ENCODE measurements around the gene FUT7. TPM values are rescaled to one million over a fixed set of nuclear protein-coding genes. Genes with fewer than 3 reads are reported as not detected.
"Not testable (repeated sequence)": the region's sequence is repeated elsewhere in the genome, so short reads cannot be mapped to it uniquely, and the experiment has no call there.

The FUT7 gene
- total RNA-seq, 1 experiment from 2014 or later: not detected

DNA sequence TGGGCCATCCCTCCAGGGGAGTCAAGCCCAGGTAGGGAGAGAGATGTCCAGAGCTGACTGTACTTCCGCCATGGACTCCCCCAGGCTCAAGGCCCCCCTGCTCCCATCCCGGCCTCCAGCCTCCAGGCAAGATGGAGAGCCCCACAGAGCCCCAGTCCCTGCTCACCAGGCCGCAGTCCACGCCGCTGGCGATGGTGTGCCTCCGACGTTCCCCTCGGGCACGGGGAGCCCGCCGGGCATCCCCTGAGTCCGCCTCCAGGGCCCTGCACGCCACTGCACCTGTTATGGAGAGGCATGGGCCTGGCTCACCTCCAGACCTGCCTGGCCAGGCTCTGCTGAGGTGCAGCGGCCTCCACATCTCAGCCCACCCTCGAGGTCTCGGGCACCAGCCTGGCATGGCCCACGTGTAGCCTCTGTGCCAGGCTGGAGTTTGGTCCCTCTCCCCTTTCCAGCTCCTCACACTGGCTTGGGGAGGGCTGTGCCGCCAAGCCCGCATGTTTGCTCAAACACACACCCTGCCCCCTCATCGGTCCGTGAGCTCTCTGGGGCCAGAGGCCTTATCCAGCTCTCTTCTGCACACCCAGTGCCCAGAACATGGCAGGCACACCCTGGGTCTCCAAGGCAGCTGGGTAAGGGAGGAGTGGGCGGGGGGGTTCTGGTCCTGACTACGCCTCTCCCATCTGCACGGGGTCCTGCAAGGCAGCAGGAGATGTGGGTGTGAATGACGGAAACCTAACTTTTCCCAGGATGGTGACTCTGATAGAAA lies 34.4 kb upstream of the FUT7 start:
- no peak for DNase-seq (ENCODE audit: low read depth)

DNA sequence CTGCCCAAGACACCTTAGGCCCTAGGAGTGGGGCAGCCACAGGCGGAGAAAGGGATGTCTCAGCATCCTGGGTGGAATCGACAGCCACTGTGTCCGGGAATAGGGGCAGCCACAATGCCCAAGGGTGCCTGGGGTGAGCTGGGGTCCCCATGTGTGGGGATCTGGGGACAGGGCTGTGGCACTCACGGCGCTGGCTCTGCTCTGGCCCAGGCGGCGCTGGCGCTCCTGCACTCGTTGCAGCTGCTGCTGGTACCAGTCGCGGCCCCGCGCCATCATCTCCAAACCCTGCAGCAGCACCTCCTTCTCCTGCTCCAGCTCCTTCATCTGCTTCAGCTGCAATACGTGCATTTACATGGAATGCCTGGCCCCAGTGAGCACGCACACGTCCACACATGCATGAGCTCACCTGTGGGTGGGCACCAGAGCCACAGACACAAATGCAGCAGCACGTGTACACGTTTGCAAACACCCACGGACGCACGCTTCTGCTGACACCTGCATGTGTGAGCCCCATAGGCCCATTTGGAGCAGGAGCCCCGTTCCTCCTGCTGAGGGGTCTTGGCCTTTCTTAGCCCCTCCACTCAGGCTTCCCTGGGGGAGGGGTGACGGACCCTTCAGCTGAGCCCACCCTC lies 33.6 kb upstream of the FUT7 start:
- no peak for DNase-seq (ENCODE audit: low read depth)

DNA sequence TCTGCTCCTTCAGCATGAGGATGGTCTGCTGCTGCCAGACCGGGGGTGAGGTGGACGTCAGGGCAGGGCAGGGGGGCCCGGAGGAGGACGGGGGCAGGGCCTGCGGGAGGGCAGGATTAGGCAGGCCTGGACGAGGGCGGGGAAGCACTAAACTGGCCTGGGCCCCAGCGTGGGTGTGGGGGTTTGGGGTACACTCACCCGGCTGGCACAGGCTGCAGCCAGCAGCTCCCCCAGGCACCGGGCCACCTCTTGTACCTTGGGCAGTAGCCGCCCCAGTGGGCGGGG lies 32.9 kb upstream of the FUT7 start:
- DNase-seq (ENCODE audit: low read depth): no peak

DNA sequence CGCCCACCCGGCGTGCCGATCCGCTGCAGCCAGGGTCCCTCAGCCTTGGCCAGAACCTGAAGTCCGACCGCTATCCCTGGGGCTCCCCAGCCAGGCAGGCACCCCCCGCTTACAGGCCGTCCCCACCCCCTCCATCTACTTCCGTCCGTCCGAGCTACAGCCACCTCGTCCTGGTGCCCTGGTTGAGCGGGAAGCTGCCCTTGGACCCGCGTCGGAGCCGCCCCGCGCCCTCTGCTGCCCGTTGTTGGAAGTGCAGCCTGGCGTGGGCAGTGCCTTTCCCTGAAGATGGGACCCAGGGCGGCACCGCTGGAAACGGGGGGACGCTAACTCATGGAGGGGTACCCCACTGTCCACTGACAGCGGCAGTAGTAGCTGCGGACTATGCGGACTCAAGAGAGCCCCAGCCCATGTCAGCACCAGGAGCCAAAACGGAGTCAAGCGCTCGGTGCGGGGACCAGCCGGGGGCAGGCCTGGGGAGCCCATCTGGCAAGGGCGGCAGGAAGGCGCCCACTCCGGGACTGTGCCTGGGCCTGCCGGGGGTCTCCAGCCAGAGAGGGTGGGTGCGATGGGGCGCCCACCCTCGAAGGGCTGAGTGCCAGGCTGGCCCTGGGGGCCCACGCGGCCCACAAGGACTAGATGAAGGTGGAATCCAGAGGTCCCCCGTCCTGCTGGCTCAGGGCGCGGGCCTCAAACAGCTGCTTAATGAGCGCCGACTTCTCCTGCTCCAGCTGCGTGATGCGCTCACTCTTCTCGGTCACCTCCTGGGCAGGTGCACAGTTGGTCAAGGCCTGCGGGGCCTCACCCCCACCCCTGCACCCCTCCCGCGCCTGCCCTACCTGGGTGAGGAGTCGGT lies 32.4 kb upstream of the FUT7 start:
- peak; percentile 75 for DNase-seq (ENCODE audit: low read depth)

DNA sequence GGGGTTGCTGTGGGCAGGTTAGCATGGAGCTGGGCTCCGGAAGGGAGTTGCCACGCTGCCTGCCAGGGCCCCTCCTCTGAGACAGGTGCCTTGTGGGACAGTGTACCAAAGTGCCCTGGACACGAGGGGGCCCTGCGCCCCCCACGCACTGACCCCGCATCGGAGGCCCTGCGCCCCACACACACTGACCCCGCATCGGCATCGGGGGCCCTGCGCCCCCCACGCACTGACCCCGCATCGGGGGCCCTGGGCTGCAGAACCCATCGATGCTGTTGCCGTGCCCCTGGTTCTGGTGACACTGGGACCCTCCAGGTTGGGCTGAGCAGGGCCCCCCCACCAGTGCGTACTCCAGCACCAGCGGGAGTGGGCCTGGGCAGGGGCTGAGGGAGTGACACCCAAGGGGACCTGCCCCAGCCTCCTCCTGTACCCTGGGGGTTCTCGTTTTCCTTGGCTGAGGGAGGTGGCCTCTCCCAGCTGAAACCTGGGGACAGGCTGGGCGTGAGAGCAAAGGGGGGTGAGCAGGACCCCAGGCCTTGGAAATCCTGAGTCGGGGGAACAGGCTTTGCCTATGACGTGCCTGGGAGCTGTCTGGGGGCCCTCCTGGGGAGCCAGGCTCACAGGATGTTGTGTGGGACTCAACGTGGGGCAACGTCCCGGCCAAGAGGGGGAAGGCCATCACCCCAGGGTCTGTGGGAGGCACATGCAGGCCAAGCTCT lies 31.6 kb upstream of the FUT7 start:
- no peak for DNase-seq (ENCODE audit: low read depth)

DNA sequence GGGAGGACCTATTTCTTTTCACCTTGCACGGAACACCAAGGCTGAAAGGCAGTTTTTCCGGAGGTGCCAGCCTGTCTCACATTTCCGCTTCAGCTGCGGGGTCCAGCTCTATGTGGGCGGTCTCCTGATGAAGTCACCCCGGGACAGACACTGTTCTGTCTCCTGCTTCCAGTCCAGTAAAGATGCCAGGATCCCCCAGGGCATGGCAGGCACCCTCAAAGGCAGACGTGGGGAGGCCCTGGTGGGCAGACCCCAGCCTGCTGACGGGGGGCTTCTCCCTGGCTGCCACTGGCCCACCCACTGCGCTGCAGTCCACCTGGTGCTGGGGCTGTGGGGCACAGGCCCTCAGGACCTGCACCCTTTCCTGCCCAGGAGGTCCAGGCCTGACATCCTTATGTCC lies 30.9 kb upstream of the FUT7 start:
- not testable (repeated sequence) for DNase-seq (ENCODE audit: low read depth)

DNA sequence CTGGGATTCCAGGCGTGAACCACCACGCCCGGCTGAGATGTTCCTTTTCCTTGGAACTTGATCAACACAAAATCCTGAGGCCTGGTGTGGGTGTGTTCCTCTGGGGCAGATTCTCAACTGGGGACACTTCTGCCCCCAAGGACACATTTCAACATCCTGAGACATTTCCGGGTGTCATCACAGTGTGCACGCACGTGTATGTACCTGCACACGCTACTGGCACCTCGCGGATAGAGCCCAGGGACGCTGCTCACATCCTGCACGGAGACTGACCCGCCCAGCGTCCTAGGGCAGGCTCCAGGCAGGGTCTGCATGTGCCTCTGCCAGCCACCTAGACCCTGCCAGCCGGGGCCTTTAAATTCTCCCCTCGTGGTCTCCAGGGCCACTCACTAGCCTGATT lies 30.5 kb upstream of the FUT7 start:
- no peak for DNase-seq (ENCODE audit: low read depth)

DNA sequence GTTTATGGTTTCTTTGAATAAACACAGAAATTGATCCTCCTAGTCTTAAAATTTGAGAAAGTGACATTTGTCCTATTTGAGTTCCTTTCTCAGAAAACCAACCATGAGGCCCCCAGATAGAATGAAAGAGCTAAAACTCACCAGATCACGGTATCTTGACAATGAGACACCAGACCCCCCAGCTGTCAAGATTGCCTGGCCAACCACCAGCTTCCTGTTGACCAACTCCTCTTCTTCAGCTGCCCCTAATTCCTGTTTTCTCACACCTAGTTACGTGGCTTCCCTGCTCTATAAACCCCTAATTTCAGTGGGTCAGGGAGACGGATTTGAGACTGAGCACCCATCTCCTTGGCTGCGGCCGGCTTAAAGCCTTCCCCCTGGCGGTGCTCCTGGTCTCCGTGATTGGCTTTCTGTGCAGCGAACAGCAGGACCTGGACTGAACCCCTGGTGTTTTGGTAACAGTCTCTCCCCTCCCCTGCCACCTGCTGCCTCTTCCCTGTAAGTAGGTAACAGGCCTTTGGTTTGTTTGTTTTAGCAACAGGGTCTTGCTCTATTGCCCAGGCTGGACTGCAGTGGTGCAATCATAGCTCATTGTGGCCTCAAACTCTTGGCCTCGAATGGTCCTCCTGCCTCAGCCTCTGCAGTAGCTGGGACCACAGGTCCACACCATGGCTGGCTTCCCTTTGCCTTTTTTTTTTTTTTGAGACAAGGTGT lies 26.8 kb upstream of the FUT7 start:
- DNase-seq (ENCODE audit: low read depth): no peak

DNA sequence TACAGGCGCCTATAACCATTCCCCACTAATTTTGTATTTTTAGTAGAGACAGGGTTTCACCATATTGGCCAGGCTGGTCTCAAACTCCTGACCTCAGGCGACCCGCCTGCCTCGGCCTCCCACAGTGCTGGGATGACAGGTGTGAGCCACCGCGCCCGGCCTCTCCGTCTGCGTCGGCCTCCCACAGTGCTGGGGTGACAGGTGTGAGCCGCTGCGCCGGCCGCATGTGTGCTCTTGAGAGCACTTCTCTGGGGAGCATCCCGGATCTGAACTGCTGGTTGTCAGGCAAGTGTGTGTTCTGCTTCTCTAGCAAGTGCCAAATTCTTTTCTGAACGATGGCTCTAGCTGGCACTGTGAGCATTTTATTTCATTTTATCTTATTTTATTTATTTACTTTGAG lies 25.7 kb upstream of the FUT7 start:
- DNase-seq (ENCODE audit: low read depth): no peak

DNA sequence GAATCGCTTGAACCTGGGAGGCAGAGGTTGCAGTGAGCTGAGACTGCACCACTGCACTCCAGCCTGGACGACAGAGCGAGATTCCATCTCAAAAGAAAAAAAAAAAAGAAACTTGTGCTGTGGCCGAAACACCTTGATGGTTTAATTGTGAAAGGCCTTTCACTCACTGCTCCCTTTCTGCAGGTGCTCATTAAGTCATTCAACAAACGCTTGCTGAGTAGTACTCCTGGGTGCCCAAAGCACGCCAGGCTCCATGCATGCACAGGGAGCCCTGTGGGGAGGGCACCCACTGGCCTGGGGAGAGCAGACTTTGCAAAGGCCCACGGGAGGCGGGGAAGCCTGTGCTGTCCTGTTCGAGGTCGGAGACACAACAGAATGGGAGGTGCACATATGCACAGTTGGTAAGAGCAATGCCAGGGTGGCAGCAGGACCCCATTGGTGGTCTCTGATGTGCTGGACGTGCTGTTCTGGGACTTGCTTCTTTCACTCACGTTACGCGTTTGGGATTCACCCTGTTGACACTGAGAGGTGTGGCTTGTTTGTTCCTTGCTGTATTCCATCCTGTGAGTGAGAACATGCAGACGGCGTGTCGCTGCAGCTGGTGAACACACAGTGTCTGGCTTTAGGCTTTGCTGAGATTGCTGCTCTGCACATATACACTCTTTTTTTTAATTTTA lies 25.0 kb upstream of the FUT7 start:
- no peak for DNase-seq (ENCODE audit: low read depth)

DNA sequence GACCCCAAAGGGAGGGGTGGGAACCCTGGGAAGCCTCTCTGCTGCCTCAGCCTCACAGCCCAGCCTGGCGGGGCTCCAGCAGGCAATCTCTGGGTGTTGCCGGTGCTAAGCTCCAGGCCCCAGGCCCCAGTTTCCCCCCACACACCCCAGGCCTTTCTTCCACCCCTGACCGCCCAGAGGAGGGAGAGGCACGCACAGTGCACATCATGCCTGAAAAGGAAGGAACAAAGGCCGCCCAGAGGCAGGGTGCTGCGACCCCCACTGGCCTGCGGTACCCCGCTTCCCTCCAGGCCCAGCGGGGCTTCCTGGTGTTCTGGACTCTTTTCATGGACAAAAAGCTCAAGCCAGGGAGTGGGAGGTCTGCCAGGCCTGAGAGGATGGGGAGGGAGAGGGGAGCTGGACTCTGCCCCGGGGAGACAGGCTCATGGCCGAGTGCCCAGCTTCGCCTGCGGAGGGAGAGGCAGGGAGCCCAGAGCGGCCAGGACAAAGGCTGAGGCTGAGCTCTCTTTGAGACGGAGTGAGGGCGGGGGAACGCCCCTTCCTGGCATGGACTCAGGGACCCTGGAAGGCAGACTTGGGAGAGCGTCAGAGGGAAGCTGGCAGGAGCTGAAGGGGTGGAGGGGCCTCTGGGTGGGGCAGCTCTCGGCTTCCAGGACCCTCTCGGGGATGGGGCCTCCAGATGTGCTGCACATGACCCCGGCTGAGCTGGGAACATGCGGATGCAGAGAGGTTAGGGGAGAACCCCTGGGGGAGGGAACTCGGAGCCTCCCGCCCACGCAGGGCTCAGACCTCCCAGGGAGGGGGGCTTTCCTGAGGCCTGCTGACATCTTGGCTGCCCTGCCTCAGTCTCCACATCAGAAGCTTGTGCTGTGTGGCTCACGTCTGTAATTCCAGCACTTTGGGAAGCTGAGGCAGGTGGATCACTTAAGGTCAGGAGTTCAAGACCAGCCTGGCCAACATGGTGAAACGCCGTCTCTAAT lies 23.8 kb upstream of the FUT7 start:
- DNase-seq (ENCODE audit: low read depth): peak; percentile 60

DNA sequence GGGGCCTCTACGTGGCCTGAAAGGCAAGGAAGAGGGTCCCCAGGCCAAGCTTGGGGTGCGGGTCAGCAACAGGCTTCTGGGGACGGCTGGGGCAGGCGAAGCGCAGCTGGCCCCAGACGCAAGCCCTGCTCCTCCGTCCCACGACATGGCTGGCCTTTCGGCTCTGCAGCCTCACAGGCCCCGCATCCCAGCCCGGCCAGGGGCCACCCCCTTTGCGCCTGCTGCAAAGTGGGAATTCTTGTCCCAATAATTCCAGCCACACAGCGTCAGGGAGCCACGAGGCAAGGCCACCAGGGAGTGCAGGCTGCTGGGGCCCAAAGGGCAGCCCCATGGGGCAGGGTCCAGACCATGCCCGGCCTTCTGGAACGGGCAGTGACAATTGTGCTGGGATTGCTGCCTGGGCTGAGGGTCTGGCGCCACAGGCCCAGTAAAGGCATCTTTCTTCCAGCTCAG lies 23.1 kb upstream of the FUT7 start:
- no peak for DNase-seq (ENCODE audit: low read depth)

DNA sequence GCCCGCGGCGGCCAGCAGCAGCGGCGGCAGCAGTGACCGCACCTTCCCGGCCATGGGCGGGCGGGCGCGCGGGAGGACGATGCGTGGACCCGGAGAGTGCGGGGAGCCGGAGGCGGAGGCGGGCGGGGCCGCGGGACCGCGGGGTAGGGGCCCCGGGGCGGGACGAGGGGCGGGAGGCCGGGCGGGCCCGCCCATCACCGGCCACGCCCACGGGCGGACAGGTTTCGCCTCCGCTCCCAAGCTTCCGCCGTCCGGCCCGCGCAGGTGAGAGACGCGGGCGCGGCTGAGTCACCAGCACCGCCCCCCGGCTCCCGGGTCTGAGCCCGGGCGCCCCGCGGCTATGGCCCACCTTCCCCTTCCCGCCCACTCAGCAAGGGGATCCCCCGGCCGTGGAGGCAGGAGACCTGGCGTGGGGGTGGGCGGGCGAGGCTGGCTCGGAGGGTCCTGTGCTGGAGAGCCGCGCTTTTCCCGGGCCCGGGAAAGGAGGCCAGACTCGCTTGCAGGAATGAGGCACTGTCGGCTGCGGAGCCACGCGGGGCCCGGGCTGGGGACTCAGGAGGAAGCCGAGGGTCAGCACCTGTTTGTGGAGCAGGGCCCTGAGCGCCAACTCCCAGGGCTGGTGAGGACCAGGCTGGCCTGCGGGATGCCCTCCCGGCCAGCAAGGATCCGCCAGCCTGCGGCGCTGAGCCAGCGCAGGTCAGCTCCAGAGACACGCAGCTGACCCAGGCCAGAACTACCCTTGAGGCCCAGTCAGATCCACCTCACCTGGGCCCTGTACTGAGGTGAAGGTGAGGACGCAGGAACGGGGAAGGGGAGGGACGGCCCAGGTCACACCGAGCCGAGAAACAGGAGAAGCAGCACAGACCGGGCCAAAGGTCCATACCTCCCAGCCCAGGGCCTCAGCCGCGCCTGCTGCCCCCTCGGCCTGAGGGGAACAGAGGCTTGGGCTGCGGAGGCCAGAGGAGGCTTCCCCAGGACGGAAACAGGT lies 22.4 kb upstream of the FUT7 start, which contains the start of gene ENTPD2:
ENTPD2 (minus strand) TSS at position 118 of the 988 bp plus-strand sequence; CDS start at position 54, 64 bp downstream.
- DNase-seq (ENCODE audit: low read depth): no peak

DNA sequence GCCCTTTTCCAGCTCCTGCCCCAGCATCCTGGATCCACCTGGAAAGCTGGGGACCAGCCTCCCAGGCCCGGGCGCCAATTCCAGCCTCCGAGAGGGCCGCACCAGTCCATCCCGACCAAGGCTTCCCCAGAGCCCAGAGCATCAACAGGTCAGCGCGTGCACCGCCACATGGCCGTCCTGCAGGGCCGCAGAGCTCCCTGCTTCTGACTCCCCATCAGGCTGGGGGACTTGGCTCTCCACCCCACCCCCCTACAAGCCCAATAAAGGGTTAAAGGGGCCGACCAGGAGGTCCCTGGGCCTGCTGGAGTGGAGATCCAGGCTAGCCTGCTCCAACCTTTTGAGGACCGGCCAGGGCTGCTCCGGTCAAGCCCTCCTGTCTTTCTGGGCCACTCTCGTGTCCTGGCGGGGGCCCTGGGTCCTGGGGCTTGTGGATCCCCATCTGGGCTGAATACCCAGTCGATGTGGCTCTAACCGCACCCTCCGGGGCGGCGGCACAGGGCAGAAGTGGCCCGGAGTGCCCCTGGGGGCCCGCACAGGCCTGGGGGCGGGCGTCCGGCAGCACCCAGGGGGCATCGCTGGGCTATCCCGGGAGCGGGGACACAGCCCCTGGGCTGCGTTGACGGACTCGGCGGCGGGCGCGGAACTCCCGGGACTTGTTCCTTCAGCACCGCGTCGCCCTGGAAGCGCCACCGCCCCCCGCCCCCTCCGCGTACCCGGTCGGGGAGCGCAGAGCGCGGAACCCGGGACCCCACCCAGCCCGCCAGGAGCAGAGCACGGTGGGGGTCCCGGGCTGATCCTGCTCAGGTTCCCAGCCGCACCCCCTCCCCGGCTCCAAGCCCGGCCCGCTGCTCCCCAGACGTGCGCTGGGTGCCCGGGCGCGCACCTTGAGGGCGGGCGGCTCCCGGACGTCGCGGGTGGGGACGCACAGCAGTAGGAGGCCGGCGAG lies 21.4 kb upstream of the FUT7 start:
- no peak for DNase-seq (ENCODE audit: low read depth)

DNA sequence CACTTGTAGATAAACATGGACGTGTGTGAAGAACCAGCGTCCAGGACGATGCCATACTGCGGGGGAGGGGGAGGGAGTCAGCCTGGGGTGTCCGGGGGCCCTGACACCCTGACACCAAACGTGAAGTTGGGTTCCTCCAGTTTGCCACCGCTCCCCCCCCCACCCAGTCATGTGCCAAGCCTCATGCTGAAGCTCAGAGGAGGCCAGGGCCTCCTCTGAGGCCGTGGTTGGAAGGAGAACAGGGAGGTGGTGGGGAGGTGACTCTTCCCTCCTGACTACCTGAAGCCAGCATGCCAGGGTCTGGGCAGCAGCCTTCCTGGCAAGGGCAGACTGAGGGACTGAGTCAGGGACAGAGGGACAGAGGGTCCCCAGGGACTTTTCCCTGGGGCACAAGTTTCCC lies 20.4 kb upstream of the FUT7 start:
- no peak for DNase-seq (ENCODE audit: low read depth)

DNA sequence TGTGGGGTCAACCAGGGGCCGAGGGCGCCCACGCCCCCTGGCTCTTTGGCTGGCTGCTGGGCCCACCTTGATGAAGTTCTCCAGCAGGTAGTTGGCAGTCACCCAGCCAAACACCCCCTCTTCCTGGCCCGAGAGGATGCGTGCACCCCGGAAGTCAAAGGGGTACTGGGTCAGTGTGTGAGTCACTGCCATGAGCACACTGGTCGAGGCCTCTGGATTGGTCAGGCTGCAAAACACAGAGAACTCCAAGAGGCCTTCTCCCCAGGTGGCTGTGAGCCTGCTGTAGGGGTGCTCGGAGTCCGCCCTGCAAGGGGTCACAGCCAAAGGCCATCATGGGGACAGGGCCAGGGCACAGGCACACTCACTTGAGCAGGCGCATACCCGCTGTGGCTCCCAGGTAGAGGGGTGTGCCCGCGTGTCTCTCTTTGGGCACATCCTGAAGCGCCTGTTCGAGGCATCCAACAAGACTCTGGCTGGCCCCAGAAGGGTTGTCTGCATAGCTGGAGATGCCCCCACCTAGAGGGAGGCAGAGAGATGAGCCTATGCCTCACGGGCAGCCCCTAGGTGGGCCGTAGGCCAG lies 19.3 kb upstream of the FUT7 start:
- DNase-seq (ENCODE audit: low read depth): no peak

DNA sequence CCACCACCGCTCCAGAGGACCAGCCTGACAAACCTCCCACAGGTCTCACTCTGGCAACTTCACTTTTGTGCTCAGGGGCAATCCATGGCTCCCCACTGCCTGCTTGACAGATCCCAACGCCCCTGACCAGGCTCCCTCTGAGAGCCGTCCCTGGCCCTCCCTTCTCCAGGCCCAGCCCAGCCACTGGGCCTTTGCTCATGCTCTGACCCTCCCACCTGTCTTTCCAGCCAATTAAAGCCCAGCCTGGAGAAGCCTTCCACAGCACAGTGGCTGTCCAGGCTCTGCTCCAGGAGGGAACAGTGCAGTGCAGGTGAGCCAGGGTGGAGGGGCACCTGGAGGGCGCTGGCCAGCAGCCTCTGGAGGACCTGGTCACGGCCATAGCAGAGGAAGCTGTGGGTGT lies 18.7 kb upstream of the FUT7 start:
- DNase-seq (ENCODE audit: low read depth): peak; percentile 63
